HG02642 (cell line): Measurements from ENCODE around the gene ATXN1.

Source experiments
- ATAC-seq: cut with Tn5 transposase; IDR thresholded peaks from one replicate; pipeline ENCODE4 v1.9.1; 2021; ENCODE audit warnings: mild to moderate bottlenecking; ENCODE audit not compliant: unreplicated experiment, poor library complexity

The ATXN1 gene

DNA sequence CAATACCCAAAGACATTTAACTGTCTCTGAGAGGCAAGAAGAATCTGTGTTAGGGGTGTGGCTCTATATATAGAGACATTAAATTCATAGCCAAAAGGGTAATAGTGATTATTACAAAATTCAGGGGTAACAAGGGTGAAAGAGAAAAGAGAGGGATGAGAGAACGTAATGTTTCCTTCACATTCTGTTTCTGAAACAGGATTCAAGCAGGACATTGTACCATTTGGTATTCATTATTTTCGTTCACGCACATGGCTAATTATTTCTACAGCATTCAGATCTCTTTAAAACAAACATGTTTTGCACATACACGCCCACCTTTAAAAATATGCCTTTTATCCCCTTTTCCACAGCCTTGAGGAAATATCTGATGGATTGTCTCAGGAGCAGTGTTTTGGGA is 400.1 kb downstream of the ATXN1 start:
- no peak for ATAC-seq

GRCh38 chr6:16360365-16360764 is 400.9 kb downstream of the ATXN1 start:
- no peak for ATAC-seq

DNA sequence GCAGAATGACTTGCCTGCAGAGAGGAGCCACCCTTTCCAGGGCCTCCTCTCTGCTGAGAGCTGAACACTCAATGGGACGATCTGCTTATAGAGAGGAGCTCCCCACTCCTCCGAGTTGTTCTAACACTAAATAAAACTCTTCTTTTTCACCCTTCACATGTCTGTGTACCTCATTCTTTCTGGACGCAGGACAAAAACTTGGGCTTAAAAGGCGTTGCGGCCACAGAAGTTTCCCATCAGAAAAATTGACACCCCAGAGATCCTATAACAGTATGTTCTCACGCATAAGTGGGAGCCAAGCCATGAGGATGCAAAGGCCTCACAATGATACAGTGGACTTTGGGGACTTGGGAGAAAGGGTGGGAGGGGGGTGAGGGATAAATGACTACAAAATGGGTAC is 401.7 kb downstream of the ATXN1 start:
- no peak for ATAC-seq

DNA sequence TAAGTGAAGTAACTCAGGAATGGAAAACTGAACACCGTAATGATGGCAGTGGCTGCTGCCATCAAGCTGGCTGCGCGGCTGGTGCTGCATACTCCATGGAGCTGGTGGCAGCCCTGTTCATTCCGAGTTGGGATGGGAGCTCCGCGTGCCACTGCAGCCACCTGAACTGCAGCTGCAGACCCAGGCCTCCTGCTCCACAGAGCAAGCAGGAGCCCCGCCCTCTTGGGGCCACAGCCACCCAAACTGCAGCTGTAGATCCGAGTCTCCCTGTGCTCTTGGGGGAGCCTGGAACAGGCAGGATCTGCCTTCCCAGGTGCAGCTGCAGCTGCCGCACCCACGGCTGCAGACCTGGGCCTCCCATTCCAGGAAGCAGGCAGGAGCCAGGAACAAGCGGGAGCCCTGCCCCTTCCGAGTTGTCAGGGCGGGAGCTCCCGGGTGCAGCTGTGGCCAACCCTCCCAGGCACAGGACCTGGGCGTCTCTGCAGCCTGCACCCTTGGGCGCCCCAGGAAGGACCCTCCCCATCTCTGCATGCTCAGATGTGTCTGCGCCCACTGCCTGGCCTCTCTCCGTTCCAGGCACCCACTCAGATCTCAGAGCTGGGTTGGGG is 402.6 kb downstream of the ATXN1 start:
- no peak for ATAC-seq

DNA sequence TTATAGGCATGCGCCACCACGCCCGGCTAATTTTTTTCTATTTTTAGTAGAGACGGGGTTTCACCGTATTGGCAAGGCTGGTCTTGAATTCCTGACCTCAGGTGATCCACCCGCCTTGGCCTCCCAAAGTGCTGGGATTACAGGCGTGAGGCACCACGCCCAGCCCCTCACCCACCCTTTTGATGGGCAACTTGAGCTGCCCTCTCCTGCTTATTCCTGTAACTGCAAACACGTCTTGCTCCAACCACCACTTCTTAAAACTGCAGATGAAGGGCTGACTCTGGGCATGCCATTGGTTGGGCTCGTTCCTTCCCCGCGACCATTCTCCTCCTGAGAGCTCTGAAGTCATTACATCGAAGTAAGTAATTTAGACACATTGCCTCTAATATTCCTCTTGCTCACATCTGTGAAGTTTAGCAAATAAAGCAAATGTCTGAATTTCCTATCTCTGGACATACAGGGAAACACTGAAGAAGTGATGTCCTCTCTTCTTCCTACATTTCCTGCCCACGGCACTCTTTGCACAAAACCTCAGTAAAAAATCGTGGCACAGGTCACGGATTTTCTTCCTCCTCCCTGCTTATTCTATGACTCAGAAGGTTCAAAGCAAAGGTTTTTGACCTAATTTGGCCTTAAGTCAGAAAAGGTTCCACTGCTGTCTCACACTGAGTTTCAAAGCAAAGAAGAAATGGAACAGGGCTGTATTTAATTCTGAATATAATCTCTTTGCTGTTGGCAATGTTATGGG is 405.4 kb downstream of the ATXN1 start:
- no peak for ATAC-seq

GRCh38 chr6:16355238-16355637 is 406.0 kb downstream of the ATXN1 start:
- ATAC-seq = no peak

DNA sequence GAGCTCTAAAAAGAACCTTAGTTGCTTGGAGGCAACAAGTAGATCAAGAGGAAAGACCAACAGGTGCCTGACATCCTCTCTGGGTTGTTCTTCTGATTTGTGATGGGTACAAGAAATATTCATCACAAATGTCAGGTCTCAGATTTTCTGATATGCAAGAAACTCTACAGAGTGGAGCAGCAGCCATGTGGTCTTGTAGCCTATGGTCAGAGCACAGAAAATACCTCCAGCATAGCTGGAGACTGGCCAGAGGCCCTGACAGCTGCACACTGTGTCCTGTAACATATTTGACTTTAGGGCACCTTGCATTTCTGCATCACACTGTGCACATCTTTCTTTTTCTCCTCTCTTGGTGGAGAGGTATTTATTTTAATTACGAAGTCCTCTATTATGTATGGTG is 406.6 kb downstream of the ATXN1 start:
- ATAC-seq = no peak

DNA sequence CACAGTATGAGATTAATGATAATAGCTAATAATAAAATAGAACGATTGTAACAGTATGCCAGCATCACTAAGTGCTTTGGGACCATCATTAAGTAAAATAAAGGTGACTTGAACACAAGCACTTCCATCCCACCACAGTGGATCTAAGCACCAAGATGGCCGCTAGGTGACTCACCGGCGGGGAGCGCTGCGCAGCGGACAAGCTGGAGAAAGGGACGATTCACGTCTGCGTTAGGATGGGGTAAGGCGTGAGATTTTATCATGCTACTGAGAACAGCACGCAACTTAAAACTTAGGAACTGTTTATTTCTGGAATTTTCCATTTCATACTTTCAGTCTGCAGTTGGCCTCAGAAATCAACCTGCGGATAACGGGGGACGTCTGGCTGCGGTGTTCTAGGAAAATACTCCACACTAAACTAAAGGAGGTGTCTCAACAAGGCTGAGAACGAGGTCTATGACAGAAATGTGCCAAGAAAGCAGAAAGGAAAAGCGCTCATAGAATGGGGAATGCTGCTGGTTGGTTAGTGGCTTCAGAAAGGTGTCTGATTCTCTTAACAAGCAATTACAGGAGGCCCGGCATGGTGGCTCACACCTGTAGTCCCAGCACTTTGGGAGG is 408.3 kb downstream of the ATXN1 start:
- ATAC-seq = no peak

DNA sequence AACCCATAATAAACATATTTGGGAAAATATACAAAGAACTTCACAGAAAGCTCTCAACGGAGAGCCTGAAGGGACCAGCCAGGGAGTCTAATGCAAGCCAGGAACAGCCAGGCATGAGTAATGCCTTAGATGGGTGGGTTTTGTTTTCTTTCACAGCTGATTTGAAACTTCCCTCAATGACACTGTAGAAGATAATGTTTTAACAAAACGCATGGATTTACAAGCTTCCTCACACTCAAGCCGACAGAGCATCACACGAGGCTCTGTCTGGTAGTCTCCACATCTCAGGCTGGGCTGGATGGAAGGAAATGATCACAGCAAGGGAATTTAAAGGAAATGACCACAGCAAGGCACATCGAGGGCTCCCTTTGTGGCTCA is 409.0 kb downstream of the ATXN1 start:
- ATAC-seq = no peak

DNA sequence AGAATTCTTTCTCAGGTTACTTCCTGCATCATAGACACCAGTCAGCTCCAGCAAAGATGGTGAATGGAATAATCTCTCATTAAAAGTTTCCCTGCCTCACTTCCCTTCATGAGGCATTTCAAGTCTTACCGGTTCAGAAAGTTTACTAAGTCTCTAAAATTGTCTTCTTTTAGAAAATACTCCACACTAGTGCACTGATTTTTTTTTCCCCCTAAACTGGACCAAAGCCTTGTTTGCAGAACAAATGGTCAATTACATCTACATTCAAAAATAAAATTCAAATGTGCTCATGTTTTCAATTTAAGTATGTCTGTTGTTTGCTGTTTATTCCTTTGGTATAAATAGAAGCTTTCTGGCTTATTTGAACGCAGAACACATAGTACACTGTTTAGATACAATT is 411.7 kb downstream of the ATXN1 start:
- no peak for ATAC-seq

DNA sequence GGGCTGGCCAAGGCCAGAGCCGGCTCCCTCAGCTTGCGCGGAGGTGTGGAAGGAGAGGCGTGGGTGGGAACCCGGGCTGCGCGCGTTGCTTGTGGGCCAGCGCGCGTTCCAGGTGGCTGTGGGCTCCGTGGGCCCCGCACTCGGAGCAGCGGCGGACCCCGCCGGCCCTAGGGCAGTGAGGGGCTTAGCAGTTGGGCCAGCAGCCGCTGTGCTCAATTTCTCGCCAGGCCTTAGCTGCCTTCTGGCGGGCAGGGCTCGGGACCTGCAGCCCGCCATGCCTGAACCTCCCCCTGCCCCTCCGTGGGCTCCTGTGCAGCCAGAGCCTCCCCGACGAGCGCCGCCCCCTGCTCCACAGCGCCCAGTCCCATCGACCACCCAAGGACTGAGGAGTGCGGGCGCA is 414.4 kb downstream of the ATXN1 start:
- ATAC-seq = no peak

DNA sequence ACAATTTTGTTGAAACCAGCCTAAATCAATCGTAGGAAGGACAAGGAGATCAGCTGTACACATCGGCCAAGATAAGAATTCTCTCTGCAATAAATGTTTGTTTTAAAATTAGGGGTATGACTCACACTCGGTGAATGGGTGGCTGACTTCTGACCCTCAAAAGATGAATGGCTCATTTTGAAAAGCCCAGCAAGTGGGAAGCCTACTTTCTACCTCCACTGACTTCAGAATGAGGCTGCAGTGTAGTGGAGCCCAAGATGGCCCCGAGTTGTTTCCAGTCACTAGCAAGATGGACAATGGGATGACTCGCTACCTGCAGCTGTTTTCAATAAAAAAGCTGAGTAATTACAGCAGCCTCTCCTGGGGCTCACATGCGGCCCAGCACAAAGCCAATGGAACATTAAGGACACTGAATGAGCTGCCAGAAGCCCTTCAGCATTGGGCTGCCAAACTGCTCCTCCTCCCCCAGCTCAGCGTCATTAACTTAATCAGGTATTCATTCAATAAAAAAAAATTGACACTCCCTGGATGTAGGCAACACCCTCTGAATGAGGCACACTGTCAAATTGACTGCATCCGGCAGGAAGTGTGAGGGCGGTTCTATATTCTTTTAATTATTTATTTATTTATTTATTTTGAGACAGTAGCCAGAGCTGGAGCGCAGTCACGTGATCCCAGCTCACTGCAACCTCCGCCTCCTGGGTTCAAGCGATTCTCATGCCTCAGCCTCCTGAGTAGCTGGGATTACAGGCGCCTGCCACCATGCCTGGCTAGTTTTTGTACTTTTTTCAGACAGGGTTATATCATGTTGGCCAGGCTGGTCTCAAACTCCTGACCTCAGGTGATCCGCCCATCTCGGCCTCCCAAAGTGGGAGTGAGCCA is 415.6 kb downstream of the ATXN1 start:
- ATAC-seq = no peak

GRCh38 chr6:16344756-16345155 is 416.5 kb downstream of the ATXN1 start:
- ATAC-seq = no peak

GRCh38 chr6:16343593-16343992 is 417.7 kb downstream of the ATXN1 start:
- no peak for ATAC-seq

DNA sequence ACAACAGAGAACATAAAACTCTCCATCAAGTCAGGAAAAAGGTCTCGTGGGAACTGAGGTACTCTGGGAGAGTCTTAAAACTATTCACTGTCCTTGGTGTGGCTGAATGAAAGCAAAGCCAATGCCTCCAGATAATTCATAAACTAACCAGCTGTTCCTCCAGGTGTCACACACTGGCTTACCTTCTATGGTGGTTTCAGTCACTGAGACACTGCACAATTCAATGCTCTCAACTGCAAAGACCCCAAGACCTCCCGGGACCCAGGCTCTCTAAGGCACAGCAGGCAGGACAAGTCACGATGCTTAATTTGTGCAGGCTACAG is 422.0 kb downstream of the ATXN1 start:
- no peak for ATAC-seq

DNA sequence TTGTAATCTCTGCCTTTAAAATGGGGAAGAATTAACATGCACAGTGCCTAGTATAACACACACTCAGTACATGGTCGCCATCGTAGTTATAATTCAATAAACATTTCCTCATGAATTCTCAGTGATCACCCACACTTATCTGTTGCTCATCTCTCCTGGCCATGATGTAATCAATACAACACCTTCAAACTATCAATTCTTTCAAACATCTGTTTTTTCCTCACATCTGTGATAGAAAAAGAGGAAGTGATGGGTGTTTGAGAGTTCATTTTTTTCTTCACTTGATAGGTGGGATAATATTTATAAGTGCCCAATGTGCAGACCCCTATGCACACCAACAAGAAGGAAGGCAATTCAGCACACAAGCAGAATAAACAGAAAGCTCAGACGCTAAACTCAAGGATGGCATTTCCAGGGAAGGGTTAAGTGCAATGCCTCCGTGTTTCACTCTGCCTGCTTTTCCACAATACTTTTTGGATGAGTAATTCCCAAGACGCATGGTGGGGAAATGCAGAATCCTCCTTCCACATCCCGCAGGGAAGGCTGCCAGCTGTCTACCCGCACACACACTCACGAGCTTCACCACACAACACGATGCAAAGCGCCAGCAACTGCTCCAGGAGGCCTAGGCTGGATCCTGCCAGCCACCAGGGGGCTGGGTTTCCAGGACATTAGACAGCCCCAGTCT is 422.5 kb downstream of the ATXN1 start:
- ATAC-seq = no peak

DNA sequence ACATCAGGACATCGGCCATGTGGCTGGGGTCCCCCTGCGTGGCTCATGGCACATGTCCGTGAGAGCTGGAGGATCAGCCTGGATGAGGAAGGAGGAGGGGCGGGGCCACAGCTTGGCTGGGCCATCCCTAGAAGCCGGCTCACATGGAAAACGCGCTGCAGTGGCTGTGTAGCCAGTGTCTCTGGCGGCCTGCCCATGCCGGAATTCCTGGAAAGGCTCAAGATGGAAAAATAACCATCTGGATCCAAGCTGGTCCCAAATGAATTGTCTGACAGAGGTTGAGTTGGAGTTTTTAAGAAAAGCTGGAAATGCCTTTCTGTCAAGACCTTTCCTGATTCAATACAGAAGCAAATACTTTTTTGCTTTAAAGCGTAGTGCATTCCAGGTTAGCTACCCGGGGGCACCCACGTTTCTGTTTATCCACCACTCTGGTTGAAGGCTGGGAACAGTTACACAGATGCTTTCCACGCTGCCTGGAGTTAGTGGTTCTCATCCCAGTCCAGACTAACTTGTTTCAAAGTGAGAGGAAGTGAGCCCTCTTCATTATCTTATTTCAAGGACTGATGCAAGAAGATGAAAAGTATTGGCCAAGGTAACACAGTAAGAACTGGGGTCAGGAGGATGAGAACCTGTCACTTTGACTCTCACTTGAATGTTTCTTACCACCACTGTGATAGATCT is 423.8 kb downstream of the ATXN1 start:
- no peak for ATAC-seq

GRCh38 chr6:16336911-16337294 is 424.4 kb downstream of the ATXN1 start:
- ATAC-seq = no peak

DNA sequence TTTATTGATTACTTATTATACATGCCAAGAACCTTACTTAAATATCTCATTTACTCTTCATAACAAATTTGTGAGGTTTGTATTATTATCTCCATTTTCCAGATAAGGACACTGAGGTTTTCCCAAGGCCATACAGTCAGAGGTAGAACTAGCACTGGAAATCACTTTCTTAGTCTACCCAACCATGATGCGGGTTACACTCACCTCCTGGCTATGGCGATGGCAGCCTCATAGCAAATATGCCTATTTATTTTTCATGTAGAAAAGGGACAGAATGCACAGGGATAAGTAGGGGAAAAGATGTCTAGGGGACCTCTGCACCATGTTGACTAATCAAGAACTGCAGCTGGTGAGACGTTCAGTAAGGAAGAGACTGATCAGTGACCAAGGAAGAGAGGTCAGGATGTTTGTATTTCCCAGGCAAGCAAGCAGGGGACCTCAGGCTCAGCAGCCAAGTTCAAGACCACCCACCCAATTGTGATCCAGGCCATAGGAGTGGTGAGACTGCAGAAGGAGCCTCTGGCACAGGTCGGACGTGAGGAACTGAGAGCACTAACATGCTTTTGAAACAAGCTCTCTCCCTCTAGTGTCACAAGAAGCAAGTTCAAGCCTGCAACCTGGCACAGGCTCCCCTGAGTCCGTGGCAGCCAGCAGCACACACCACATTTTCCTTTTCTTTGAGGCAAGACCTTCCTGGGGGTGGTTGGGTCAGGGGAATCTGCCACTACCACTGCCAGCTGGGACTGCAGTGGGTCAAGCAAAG is 425.0 kb downstream of the ATXN1 start:
- no peak for ATAC-seq
